K562 (cell line): ENCODE measurements around the gene SMAGP. TPM values are rescaled to one million over a fixed set of nuclear protein-coding genes. Genes with fewer than 3 reads are reported as not detected.

Experiments
- AFF4 ChIP-seq: sonication (generic); formaldehyde crosslinking; IDR thresholded peaks from 2 replicates; pipeline ENCODE4 v1.8.0; 2023; ENCODE audit warnings: mild to moderate bottlenecking, missing genetic modification reagents
- BMI1 ChIP-seq: fragments of 150-350 bp; IDR thresholded peaks from 2 replicates; pipeline ENCODE4 v1.6.1; 2014; ENCODE audit warnings: low read length
- E2F5 ChIP-seq: sonication (generic); formaldehyde crosslinking; IDR thresholded peaks from 2 replicates; pipeline ENCODE4 v1.8.0; 2022; ENCODE audit warnings: mild to moderate bottlenecking, missing genetic modification reagents
- HDAC1 ChIP-seq, 2 experiments: fragments of 450-650 bp; IDR thresholded peaks; 2 replicates each; pipeline ENCODE4 v1.6.1; 2016 to 2017; ENCODE audit warnings: inconsistent platforms in 1 of 2, mild to moderate bottlenecking in 1 of 2, moderate library complexity in 1 of 2
- HES1 ChIP-seq: fragments of 450-650 bp; IDR thresholded peaks from 2 replicates; pipeline ENCODE4 v1.6.1; 2016; ENCODE audit warnings: low read depth, mild to moderate bottlenecking, moderate library complexity
- KLF10 ChIP-seq: fragments of 250-450 bp; sonication (Bioruptor Pico); IDR thresholded peaks from 2 replicates; pipeline ENCODE4 v1.6.1; 2021; ENCODE audit warnings: matching md5 sums
- MEF2D ChIP-seq: conservative IDR thresholded peaks from 2 replicates; pipeline ENCODE4 v1.6.1; 2016; ENCODE audit warnings: low read depth, missing genetic modification characterization, missing compliant biosample characterization
- MLX ChIP-seq, 2 experiments: fragments of 450-650 bp in 1 of 2; sonication (generic) in 1 of 2; formaldehyde crosslinking; conservative IDR thresholded peaks; 2 replicates each; pipeline versions ENCODE4 v1.4.0 to v1.8.1; 2020 to 2022; ENCODE audit warnings: mild to moderate bottlenecking in 1 of 2, missing genetic modification reagents in 1 of 2
- MTA1 ChIP-seq: fragments of 450-650 bp; IDR thresholded peaks from 2 replicates; pipeline ENCODE4 v1.6.1; 2017; ENCODE audit warnings: borderline replicate concordance
- NFATC3 ChIP-seq: fragments of 450-650 bp; IDR thresholded peaks from 2 replicates; pipeline ENCODE4 v1.6.1; 2017; ENCODE audit warnings: mild to moderate bottlenecking
- NR2C1 ChIP-seq, 2 experiments: fragments of 450-650 bp; IDR thresholded peaks; 2 replicates each; pipeline ENCODE4 v1.6.1; 2017; ENCODE audit warnings: mild to moderate bottlenecking in 2 of 2, antibody characterized with exemption in 1 of 2, inconsistent platforms in 1 of 2, missing compliant biosample characterization in 1 of 2, missing genetic modification characterization in 1 of 2
- NRF1 ChIP-seq, 2 experiments: fragments of 450-650 bp; IDR thresholded peaks in 1 of 2; conservative IDR thresholded peaks in 1 of 2; 2 replicates each; pipeline ENCODE4 v1.6.1; 2014; ENCODE audit warnings: mild to moderate bottlenecking in 2 of 2
- RAD21 ChIP-seq, 2 experiments: fragments of 250-450 bp in 1 of 2; fragments of 450-650 bp in 1 of 2; sonication (Bioruptor Pico) in 1 of 2; formaldehyde crosslinking in 1 of 2; IDR thresholded peaks in 1 of 2; conservative IDR thresholded peaks in 1 of 2; 2 replicates each; pipeline versions ENCODE4 v1.4.0 to v1.8.0; 2020 to 2022; ENCODE audit warnings: mild to moderate bottlenecking in 2 of 2, moderate library complexity in 1 of 2
- RBBP5 ChIP-seq: fragments of 200-600 bp; sonication (generic); IDR thresholded peaks from 2 replicates; pipeline ENCODE4 v1.6.1; 2012; ENCODE audit warnings: borderline replicate concordance, mild to moderate bottlenecking, low read length, control low read depth, inconsistent platforms; ENCODE audit not compliant: insufficient read depth, poor library complexity, severe bottlenecking
- SIN3B ChIP-seq: fragments of 450-650 bp; IDR thresholded peaks from 2 replicates; pipeline ENCODE4 v1.6.1; 2017; ENCODE audit warnings: low read depth, mild to moderate bottlenecking, moderate library complexity
- SIX5 ChIP-seq, 2 experiments: IDR thresholded peaks; 2 replicates each; pipeline ENCODE4 v1.6.1; 2011; ENCODE audit warnings: low read length in 2 of 2, borderline replicate concordance in 1 of 2, low read depth in 1 of 2, mild to moderate bottlenecking in 1 of 2, moderate library complexity in 1 of 2; ENCODE audit not compliant: insufficient read depth in 1 of 2
- TEAD4 ChIP-seq, 2 experiments: sonication (generic) in 1 of 2; formaldehyde crosslinking in 1 of 2; IDR thresholded peaks; 2 replicates each; pipeline versions ENCODE4 v1.6.1 to v1.8.0; 2012 to 2022; ENCODE audit warnings: borderline replicate concordance in 1 of 2, inconsistent platforms in 1 of 2, low read length in 1 of 2, mild to moderate bottlenecking in 1 of 2, missing genetic modification reagents in 1 of 2
- TRIM24 ChIP-seq, 2 experiments: fragments of 450-650 bp; IDR thresholded peaks; 2 replicates each; pipeline ENCODE4 v1.6.1; 2016
- ZNF311 ChIP-seq: fragments of 250-450 bp; sonication (Bioruptor Pico); IDR thresholded peaks from 2 replicates; pipeline ENCODE4 v1.4.0; 2020; ENCODE audit warnings: mild to moderate bottlenecking, moderate library complexity
- ZNF354B ChIP-seq: fragments of 250-450 bp; sonication (Bioruptor Pico); IDR thresholded peaks from 2 replicates; pipeline ENCODE4 v1.4.0; 2020
- ZNF408 ChIP-seq: fragments of 250-450 bp; sonication (Bioruptor Pico); IDR thresholded peaks from 2 replicates; pipeline ENCODE4 v1.4.0; 2020; ENCODE audit warnings: low read depth, mild to moderate bottlenecking, moderate library complexity
- ZNF668 ChIP-seq: fragments of 250-450 bp; sonication (Bioruptor Pico); IDR thresholded peaks from 2 replicates; pipeline ENCODE4 v1.8.0; 2022; ENCODE audit warnings: mild to moderate bottlenecking, inconsistent platforms
- polyA plus RNA-seq, 8 experiments: library from polyadenylated mRNA; depleted of rRNA in 4 of 8; stranded (reverse) in 5 of 8; unstranded in 3 of 8; fragments of >200 nt; fragmentation: Nextera tagmentation in 2 of 8; fragmentation: Illumina TruSeq in 1 of 8; extraction: Ambion mirVana in 2 of 8; extraction: Trizol in 1 of 8; gene quantifications; 2 replicates each; pipeline versions ENCODE4 v1.2.1 to v1.2.3, GENCODE V29; 2011 to 2014; ENCODE audit warnings: inconsistent platforms in 1 of 8, missing spikeins in 1 of 8
- total RNA-seq, 7 experiments: library from RNA; depleted of rRNA in 6 of 7; stranded (reverse); fragments of >200 nt in 6 of 7; fragmentation: Illumina TruSeq in 2 of 7; extraction: Trizol in 2 of 7; gene quantifications; 2 replicates each; pipeline versions ENCODE4 v1.2.1 to v1.2.3, GENCODE V29; 2011 to 2021; ENCODE audit warnings: low replicate concordance in 1 of 7

SMAGP gene
- total and polyA plus RNA-seq, 9 of the 15 experiments (the other 6 are each of a cell fraction or from before 2014, with no cell fraction given): 23.1 to 62.3 (median 29.9) TPM

- no peak for TF ChIP-seq MLX (CRISPR knock-in tag; conservative IDR thresholded peaks at IDR 0.05)
- no peak for TF ChIP-seq SIN3B
- TF ChIP-seq NRF1 (conservative IDR thresholded peaks at IDR 0.05 in 1 of 2, IDR thresholded peaks at IDR 0.05 in 1 of 2): 0 out of 4 replicates have a peak, but pooled peaks of 1 of the 2 experiments have one; percentile 19
- TF ChIP-seq RAD21 (CRISPR knock-in tag; conservative IDR thresholded peaks at IDR 0.05 in 1 of 2, IDR thresholded peaks at IDR 0.05 in 1 of 2): 0 out of 4 replicates have a peak, but pooled peaks of 1 of the 2 experiments have one; percentile 17
- no peak for TF ChIP-seq SIX5 (IDR thresholded peaks at IDR 0.05; ENCODE audit: borderline replicate concordance in 1 of 2, insufficient read depth in 1 of 2, low read depth in 1 of 2, low read length in 2 of 2)
- TF ChIP-seq NR2C1 (IDR thresholded peaks at IDR 0.05): no peak
- no peak for TF ChIP-seq NR2C1 (tag; IDR thresholded peaks at IDR 0.05)
- TF ChIP-seq BMI1: no peak
- no peak for TF ChIP-seq E2F5 (CRISPR knock-in tag)
- TF ChIP-seq ZNF408 (CRISPR knock-in tag): no peak
- peak in 1 of 2 experiments; percentile 74; a peak in 2 of 4 replicates for TF ChIP-seq HDAC1 (IDR thresholded peaks at IDR 0.05)
- no peak for TF ChIP-seq ZNF354B
- no peak for TF ChIP-seq NFATC3
- no peak for TF ChIP-seq TEAD4 (IDR thresholded peaks at IDR 0.05; ENCODE audit: low read length)
- TF ChIP-seq TEAD4 (CRISPR knock-in tag; IDR thresholded peaks at IDR 0.05; ENCODE audit: borderline replicate concordance): no peak
- TF ChIP-seq KLF10 (CRISPR knock-in tag): no peak
- TF ChIP-seq AFF4 (CRISPR knock-in tag): peak; percentile 54; the same call in 1 of the 2 replicates
- TF ChIP-seq HES1: no peak
- no peak for TF ChIP-seq ZNF311 (CRISPR knock-in tag)
- TF ChIP-seq ZNF668 (CRISPR knock-in tag): no peak
- TF ChIP-seq RBBP5: peak; percentile 20
- TF ChIP-seq TRIM24 (IDR thresholded peaks at IDR 0.05): no peak
- no peak for TF ChIP-seq MTA1
- TF ChIP-seq MEF2D: no peak
These were observed 52.1 kb downstream of the SMAGP start, which contains the start of gene POU6F1 (continued) for GRCh38 chr12:51217968-51218606.
